GM10248 (cell line): ENCODE data around the gene RPL22L1.

Experiments used
- CTCF ChIA-PET: fragments of 300-600 bp; sonication (Branson Sonifier 250); formaldehyde crosslinking; extraction: SDS; loops from one replicate; lab custom pipeline; 2021; ENCODE audit warnings: antibody characterized with exemption; lab: Yijun Ruan, JAX
- POLR2A ChIA-PET: fragments of 350-650 bp; sonication (Branson Sonifier 250); formaldehyde crosslinking; extraction: SDS; loops from one replicate; lab custom pipeline; 2020; ENCODE audit warnings: antibody characterized with exemption; lab: Yijun Ruan, JAX
- DNase-seq: peaks from one replicate; pipeline ENCODE4 v3.0.0; 2012; ENCODE audit errors: extremely low spot score
- CTCF ChIP-seq: IDR thresholded peaks from 2 replicates; pipeline ENCODE4 v1.5.1; 2012; ENCODE audit warnings: mild to moderate bottlenecking, low read depth; ENCODE audit errors: extremely low read depth, missing control alignments, control extremely low read depth

The RPL22L1 gene

GRCh38 chr3:170848292-170848917 lies 21.6 kb downstream of the RPL22L1 start:
- ChIA-PET POLR2A (no interaction called here), CTCF (interaction anchor here (0.8 to 1.6 kb wide), 14 partner anchors 9 to 1084 kb away, joined by 3 to 7 read pairs (median 4); partner anchors contain the start of genes EIF5A2 and TERC)
- no peak for DNase-seq
- TF ChIP-seq CTCF, result peak; percentile 24

DNA sequence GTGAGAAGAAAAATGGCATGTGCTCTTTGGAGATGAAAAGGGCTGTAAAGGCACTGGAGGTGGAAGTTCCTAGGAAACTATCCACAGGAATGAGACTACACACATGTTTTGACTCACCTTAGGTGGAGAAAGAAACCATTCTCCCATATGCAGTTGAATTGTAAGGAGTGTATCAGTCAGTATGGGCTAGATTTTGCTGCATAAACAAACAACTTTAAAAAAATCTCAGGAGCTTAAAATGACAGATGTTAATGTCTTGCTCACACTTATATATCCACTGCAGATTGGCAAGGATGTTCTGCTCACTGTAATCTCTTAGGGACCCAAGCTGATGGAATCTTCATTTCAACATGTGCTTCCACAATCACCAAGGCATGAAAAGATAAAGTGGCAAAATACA lies 25.6 kb downstream of the RPL22L1 start:
- ChIA-PET CTCF (interaction anchor here (0.9 to 3.6 kb wide), 2 partner anchors 19 to 32 kb away, joined by 4 to 14 read pairs; no protein-coding TSS in a partner anchor), POLR2A (interaction anchor here (0.6 kb wide), 1 partner anchor 50 kb away, joined by 6 read pairs; no protein-coding TSS in a partner anchor)
- DNase-seq, result no peak
- TF ChIP-seq CTCF, result no peak

DNA sequence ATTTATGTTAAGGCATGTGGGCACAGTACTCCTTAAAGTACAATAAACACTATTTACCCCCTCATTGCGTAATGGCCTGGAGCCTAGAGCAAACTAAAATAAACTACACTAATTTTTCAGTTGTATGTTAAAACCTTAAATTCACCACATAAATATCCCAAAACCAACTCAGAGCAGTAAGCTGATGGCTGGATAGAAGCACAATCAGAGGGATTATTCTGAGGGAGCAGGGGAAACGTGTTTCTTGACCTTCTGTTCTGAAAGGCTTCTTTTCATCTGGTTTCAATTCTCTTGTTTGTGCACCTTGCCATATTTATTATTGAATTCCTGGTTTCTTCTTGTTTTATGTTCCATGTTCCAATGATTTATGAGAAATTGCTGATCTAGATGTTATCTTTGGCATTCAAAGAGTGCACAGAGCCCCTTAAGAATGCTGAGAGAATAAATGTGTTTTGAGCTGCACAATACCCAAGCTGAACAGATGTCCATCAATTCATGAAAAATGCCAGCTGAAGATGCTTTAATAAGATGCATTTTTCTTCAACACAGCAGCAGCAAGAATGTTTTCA lies 29.6 kb downstream of the RPL22L1 start:
- CTCF ChIA-PET, result interaction anchor here (0.7 to 1.6 kb wide), 5 partner anchors 8 to 29 kb away, joined by 3 to 5 read pairs (median 4); no protein-coding TSS in a partner anchor
- no peak for TF ChIP-seq CTCF
- no peak for DNase-seq
- POLR2A ChIA-PET, result no interaction called here

DNA sequence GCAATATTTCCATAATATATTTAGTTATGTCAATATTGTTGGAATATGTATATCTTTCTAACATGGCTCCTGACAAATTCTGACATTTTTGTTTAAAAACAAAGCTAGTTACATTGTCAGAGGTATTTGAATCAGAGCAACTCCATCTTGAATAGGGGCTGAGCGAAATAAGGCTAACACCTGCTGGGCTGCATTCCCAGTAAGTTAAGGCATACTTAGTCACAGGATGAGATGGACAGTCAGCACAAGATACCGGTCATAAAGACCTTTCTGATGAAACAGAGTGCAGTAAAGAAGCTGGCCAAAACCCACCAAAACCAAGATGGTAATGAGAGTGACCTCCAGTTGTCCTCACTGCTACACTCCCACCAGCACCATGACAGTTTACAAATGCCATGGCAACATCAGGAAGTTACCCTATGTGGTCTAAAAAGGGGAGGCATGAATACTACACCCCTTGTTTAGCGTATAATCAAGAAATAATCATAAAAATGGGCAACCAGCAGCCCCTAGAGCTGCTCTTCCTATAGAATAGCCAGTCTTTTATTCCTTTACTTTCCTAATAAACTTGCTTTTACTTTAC lies 30.4 kb downstream of the RPL22L1 start:
- CTCF ChIA-PET, result interaction anchor here (1.1 to 1.6 kb wide), 4 partner anchors 9 to 28 kb away, joined by 3 to 5 read pairs (median 4); no protein-coding TSS in a partner anchor
- POLR2A ChIA-PET, result no interaction called here
- no peak for DNase-seq
- TF ChIP-seq CTCF, result no peak

- POLR2A ChIA-PET, result no interaction called here
- CTCF ChIA-PET, result no interaction called here
- no peak for DNase-seq
- no peak for TF ChIP-seq CTCF
These were observed 33.5 kb downstream of the RPL22L1 start for GRCh38 chr3:170836491-170836890.

GRCh38 chr3:170835336-170835735 lies 34.7 kb downstream of the RPL22L1 start:
- CTCF ChIA-PET, result interaction anchor here (1.1 to 1.8 kb wide), 5 partner anchors 9 to 422 kb away, joined by 3 to 7 read pairs (median 4); no protein-coding TSS in a partner anchor
- DNase-seq, result no peak
- TF ChIP-seq CTCF, result no peak
- POLR2A ChIA-PET, result no interaction called here
